Astrocyte (in vitro differentiated cells and primary cell): ENCODE data around the gene EEF2K. TPM values are rescaled to one million over a fixed set of nuclear protein-coding genes. Genes with fewer than 3 reads are reported as not detected.

ENCODE experiments used
- DNase-seq: peaks from one replicate; pipeline ENCODE4 v3.0.0-alpha.2; 2010; ENCODE audit warnings: low read depth
- FAIRE-seq: peaks from 2 replicates; lab custom pipeline; 2011; peaks lifted over from hg19 to GRCh38; lab: Jason Lieb, UNC
- H2AFZ ChIP-seq: 2 replicates; pipeline ENCODE4 v1.6.0; 2012; ENCODE audit warnings: low read depth, low read length, inconsistent platforms
- H3K27ac ChIP-seq: 2 replicates; pipeline ENCODE4 v1.5.1; 2011; ENCODE audit warnings: low read depth, low read length, inconsistent platforms
- H3K27me3 ChIP-seq: 2 replicates; pipeline ENCODE4 v1.6.0; 2011; ENCODE audit warnings: low read length, inconsistent platforms; ENCODE audit not compliant: insufficient read depth
- H3K36me3 ChIP-seq: 2 replicates; pipeline ENCODE4 v1.5.1; 2011; ENCODE audit warnings: low read length, inconsistent platforms; ENCODE audit not compliant: insufficient read depth
- H3K4me1 ChIP-seq: 2 replicates; pipeline ENCODE4 v1.5.1; 2011; ENCODE audit warnings: low read length, inconsistent platforms; ENCODE audit not compliant: insufficient read depth
- H3K4me2 ChIP-seq: 2 replicates; pipeline ENCODE4 v1.6.0; 2012; ENCODE audit warnings: low read length, inconsistent platforms
- H3K4me3 ChIP-seq: 2 replicates; pipeline ENCODE4 v1.5.1; 2011; ENCODE audit warnings: low read depth, mild to moderate bottlenecking, low read length, inconsistent platforms; ENCODE audit not compliant: insufficient read depth
- H3K79me2 ChIP-seq: 2 replicates; pipeline ENCODE4 v1.6.0; 2012; ENCODE audit warnings: mild to moderate bottlenecking, low read length, inconsistent platforms; ENCODE audit not compliant: insufficient read depth
- H3K9ac ChIP-seq: 2 replicates; pipeline ENCODE4 v1.6.0; 2012; ENCODE audit warnings: mild to moderate bottlenecking, low read length, inconsistent platforms
- H3K9me3 ChIP-seq: 2 replicates; pipeline ENCODE4 v1.5.1; 2012; ENCODE audit warnings: low read depth, mild to moderate bottlenecking, low read length, inconsistent platforms; ENCODE audit not compliant: insufficient read depth
- H4K20me1 ChIP-seq: 2 replicates; pipeline ENCODE4 v1.6.0; 2012; ENCODE audit warnings: low read length, inconsistent platforms; ENCODE audit not compliant: insufficient read depth
- H3K27ac Mint-ChIP-seq: one replicate; pipeline ENCODE4 v1.8.0; 2021; ENCODE audit warnings: mild to moderate bottlenecking, mixed read lengths; ENCODE audit not compliant: unreplicated experiment
- H3K27me3 Mint-ChIP-seq: one replicate; pipeline ENCODE4 v1.8.0; 2021; ENCODE audit warnings: low read depth, mixed read lengths; ENCODE audit not compliant: unreplicated experiment
- H3K36me3 Mint-ChIP-seq: one replicate; pipeline ENCODE4 v1.8.0; 2021; ENCODE audit warnings: low read depth, mixed read lengths; ENCODE audit not compliant: unreplicated experiment
- H3K4me1 Mint-ChIP-seq: one replicate; pipeline ENCODE4 v1.8.0; 2021; ENCODE audit warnings: low read depth, mixed read lengths; ENCODE audit not compliant: unreplicated experiment
- H3K4me3 Mint-ChIP-seq: one replicate; pipeline ENCODE4 v1.8.0; 2021; ENCODE audit warnings: mild to moderate bottlenecking, moderate library complexity, mixed read lengths; ENCODE audit not compliant: unreplicated experiment
- H3K9me3 Mint-ChIP-seq: one replicate; pipeline ENCODE4 v1.8.0; 2021; ENCODE audit warnings: mild to moderate bottlenecking, mixed read lengths; ENCODE audit not compliant: unreplicated experiment
- EZH2 ChIP-seq: IDR thresholded peaks from 2 replicates; pipeline ENCODE4 v1.6.1; 2012; ENCODE audit warnings: mild to moderate bottlenecking, low read length, inconsistent platforms; ENCODE audit not compliant: insufficient read depth
- total RNA-seq: library from RNA; stranded (reverse); gene quantifications from 2 replicates; pipeline ENCODE4 v1.2.1, GENCODE V29; 2021
- TF ChIP-seq, protein P1 (sequence below): IDR thresholded peaks from 2 replicates; pipeline ENCODE4 v1.5.1; 2011; ENCODE audit warnings: low read depth, mild to moderate bottlenecking, inconsistent platforms, low read length, moderate library complexity; ENCODE audit not compliant: insufficient read depth

Gene EEF2K
- total RNA-seq, 1 donor from 2014 or later, result 20.9 TPM

DNA sequence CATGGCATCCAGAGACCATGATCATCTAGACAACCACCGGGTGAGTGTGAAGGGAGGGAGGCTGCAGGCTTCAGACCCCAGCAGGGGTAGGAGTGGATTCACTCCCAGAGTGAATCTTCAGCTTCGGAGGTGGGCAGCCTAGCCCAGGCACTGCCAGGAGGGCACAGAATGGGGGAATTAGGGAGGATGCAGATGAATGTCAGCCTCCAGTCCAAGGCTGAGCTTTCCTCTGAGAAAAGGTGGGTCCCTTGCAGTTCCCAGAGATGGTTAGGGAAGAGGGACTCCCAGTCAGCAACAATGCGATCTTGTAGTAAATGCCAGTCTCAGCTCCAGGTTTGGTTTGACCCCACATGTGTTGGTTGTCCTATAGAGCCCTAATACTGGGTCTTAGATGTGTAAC, 54.4 kb downstream of the EEF2K start:
- TF ChIP-seq, protein P1, sequence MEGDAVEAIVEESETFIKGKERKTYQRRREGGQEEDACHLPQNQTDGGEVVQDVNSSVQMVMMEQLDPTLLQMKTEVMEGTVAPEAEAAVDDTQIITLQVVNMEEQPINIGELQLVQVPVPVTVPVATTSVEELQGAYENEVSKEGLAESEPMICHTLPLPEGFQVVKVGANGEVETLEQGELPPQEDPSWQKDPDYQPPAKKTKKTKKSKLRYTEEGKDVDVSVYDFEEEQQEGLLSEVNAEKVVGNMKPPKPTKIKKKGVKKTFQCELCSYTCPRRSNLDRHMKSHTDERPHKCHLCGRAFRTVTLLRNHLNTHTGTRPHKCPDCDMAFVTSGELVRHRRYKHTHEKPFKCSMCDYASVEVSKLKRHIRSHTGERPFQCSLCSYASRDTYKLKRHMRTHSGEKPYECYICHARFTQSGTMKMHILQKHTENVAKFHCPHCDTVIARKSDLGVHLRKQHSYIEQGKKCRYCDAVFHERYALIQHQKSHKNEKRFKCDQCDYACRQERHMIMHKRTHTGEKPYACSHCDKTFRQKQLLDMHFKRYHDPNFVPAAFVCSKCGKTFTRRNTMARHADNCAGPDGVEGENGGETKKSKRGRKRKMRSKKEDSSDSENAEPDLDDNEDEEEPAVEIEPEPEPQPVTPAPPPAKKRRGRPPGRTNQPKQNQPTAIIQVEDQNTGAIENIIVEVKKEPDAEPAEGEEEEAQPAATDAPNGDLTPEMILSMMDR, result no peak
- no peak for TF ChIP-seq EZH2
- H3K4me3 ChIP-seq, result no peak overlapping the region

DNA sequence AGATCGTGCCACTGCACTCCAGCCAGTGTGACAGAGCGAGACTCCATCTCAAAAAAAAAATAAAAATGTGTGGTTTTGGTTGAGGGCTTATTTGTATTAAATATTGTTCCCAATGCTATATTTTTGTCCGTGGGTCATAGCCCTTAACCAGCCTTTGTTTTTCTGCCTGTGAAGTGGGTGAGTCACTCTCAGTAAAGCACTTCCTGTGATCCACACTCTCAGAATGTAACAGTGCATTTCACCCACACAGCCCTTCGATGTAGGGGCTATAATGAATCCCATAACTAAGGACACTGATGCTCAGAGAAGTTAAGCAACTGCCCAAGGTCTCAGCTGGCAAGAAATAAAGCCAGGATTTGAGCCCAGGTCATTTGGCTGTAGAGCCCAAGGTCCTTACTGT, 56.4 kb downstream of the EEF2K start:
- DNase-seq (peak; percentile 30), FAIRE-seq (no peak)
- Histone ChIP-seq H2AFZ (no peak overlapping the region), H3K36me3 (peaks cover 25% of the 10 kb centered on the region), H3K9me3 (peaks cover 8% of the 10 kb centered on the region), H3K4me3 (no peak overlapping the region), H3K4me2 (peak overlapping the region; percentile 37), H3K27me3 (no peaks in the 10 kb centered on the region), H3K4me1 (peaks cover 10% of the 10 kb centered on the region), H3K27ac (no peak overlapping the region), H4K20me1 (peaks cover 8% of the 10 kb centered on the region), H3K79me2 (no peaks in the 10 kb centered on the region), H3K9ac (no peak overlapping the region)
- Mint-ChIP-seq H3K27ac (no peak overlapping the region), H3K36me3 (peaks cover 33% of the 10 kb centered on the region), H3K9me3 (peaks cover 3% of the 10 kb centered on the region), H3K4me1 (peaks cover 2% of the 10 kb centered on the region), H3K27me3 (no peaks in the 10 kb centered on the region), H3K4me3 (no peak overlapping the region)
- TF ChIP-seq, protein P1, result no peak
- TF ChIP-seq EZH2, result no peak

More for the DNA sequence above, 54.4 kb downstream of the EEF2K start:
- Mint-ChIP-seq H3K9me3 (peaks cover 3% of the 10 kb centered on the region), H3K27me3 (no peaks in the 10 kb centered on the region), H3K36me3 (peaks cover 37% of the 10 kb centered on the region), H3K4me3 (no peak overlapping the region), H3K4me1 (peaks cover 2% of the 10 kb centered on the region), H3K27ac (no peak overlapping the region)
- peaks cover 10% of the 10 kb centered on the region for H3K4me1 ChIP-seq
- FAIRE-seq (no peak), DNase-seq (no peak)
- H2AFZ ChIP-seq, result no peak overlapping the region
- H3K79me2 ChIP-seq, result no peaks in the 10 kb centered on the region
- no peak overlapping the region for H3K27ac ChIP-seq
- peaks cover 30% of the 10 kb centered on the region for H3K36me3 ChIP-seq
- peaks cover 8% of the 10 kb centered on the region for H3K9me3 ChIP-seq
- no peaks in the 10 kb centered on the region for H3K27me3 ChIP-seq
- H3K4me2 ChIP-seq, result no peak overlapping the region
- H4K20me1 ChIP-seq, result peaks cover 7% of the 10 kb centered on the region
- no peak overlapping the region for H3K9ac ChIP-seq

DNA sequence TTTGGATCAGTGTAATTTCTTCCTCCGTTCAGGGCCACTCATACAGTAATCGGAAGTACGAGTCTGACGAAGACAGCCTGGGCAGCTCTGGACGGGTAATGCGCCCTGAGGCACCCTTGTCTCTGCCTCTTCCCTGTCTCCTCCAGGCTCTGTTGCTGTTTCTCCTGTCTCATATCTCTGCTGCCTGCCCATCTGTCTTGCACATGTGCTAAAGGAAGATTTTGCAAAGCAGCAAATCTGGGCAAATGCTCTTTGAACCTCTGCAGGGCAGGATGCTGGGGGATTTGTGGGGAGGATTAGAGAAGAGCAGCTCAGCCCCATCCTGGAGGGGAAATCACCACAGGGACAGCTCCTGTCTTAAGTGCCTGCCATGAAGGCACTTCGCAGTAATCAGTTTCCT, 58.7 kb downstream of the EEF2K start:
- FAIRE-seq (no peak), DNase-seq (no peak)
- Histone ChIP-seq H4K20me1 (peaks cover 8% of the 10 kb centered on the region), H3K4me1 (peaks cover 10% of the 10 kb centered on the region), H3K4me2 (no peak overlapping the region), H3K27ac (no peak overlapping the region), H3K27me3 (no peaks in the 10 kb centered on the region), H3K4me3 (no peak overlapping the region), H3K36me3 (peaks cover 13% of the 10 kb centered on the region), H3K9ac (no peak overlapping the region), H2AFZ (no peak overlapping the region), H3K79me2 (no peaks in the 10 kb centered on the region), H3K9me3 (peaks cover 8% of the 10 kb centered on the region)
- no peaks in the 10 kb centered on the region for H3K9me3 Mint-ChIP-seq
- no peak for TF ChIP-seq EZH2
- TF ChIP-seq, protein P1, result no peak
- peaks cover 25% of the 10 kb centered on the region for H3K36me3 Mint-ChIP-seq
- H3K27me3 Mint-ChIP-seq, result no peaks in the 10 kb centered on the region
- no peak overlapping the region for H3K4me3 Mint-ChIP-seq
- H3K27ac Mint-ChIP-seq, result no peak overlapping the region
- peaks cover 2% of the 10 kb centered on the region for H3K4me1 Mint-ChIP-seq
